Left hindlimb (tissue), 1 donor: ENCODE data around the gene FXYD4.
A peak's percentile ranks its signal among the peaks of the same experiment; 100 is the strongest.

Experiments used
- DNase-seq: peaks from one replicate; pipeline ENCODE4 v3.0.0-alpha.2; 2018

The FXYD4 gene

GRCh38 chr10:43398939-43399319 is 27.5 kb downstream of the FXYD4 start:
- no peak for DNase-seq

- no peak for DNase-seq
Observed at GRCh38 chr10:43399320-43400310, 28.2 kb downstream of the FXYD4 start.

GRCh38 chr10:43401627-43402026 is 30.2 kb downstream of the FXYD4 start:
- DNase-seq: no peak

GRCh38 chr10:43402176-43402575 is 30.7 kb downstream of the FXYD4 start:
- no peak for DNase-seq

GRCh38 chr10:43402880-43403452 is 31.5 kb downstream of the FXYD4 start:
- DNase-seq: no peak

GRCh38 chr10:43403911-43404703 is 32.7 kb downstream of the FXYD4 start:
- DNase-seq: no peak

GRCh38 chr10:43404704-43405084 is 33.3 kb downstream of the FXYD4 start:
- DNase-seq: no peak

- peak; percentile 77 for DNase-seq
Observed at GRCh38 chr10:43407148-43407575, 35.7 kb downstream of the FXYD4 start.

- peak; percentile 92 for DNase-seq
Observed at GRCh38 chr10:43407576-43408330, 36.3 kb downstream of the FXYD4 start.

GRCh38 chr10:43408331-43408709 is 36.9 kb downstream of the FXYD4 start:
- no peak for DNase-seq

- DNase-seq: peak; percentile 98
Observed at GRCh38 chr10:43408710-43409384, 37.4 kb downstream of the FXYD4 start, which contains the start of gene HNRNPF. Gene HNRNPF, minus strand, starts transcription at chr10:43409186. Its CDS starts 21,302 bp downstream, at chr10:43387884.

GRCh38 chr10:43409385-43410109 is 38.1 kb downstream of the FXYD4 start:
- peak; percentile 60 for DNase-seq

GRCh38 chr10:43410345-43410744 is 38.9 kb downstream of the FXYD4 start:
- DNase-seq: no peak

- no peak for DNase-seq
Observed at GRCh38 chr10:43411536-43411935, 40.1 kb downstream of the FXYD4 start.

GRCh38 chr10:43415544-43415943 is 44.1 kb downstream of the FXYD4 start:
- DNase-seq: no peak

GRCh38 chr10:43417950-43418768 is 46.7 kb downstream of the FXYD4 start:
- DNase-seq: no peak

- peak; percentile 35 for DNase-seq
Observed at GRCh38 chr10:43419997-43420368, 48.5 kb downstream of the FXYD4 start.

- DNase-seq: peak; percentile 92
Observed at GRCh38 chr10:43420369-43421200, 49.1 kb downstream of the FXYD4 start.

GRCh38 chr10:43421201-43421507 is 49.7 kb downstream of the FXYD4 start:
- no peak for DNase-seq

- DNase-seq: no peak
Observed at GRCh38 chr10:43421519-43421918, 50.1 kb downstream of the FXYD4 start.
